Esophagus muscularis mucosa (tissue), 3 donors: ENCODE data around the gene DUS4L.

ENCODE experiments used
- CTCF ChIP-seq, 3 experiments: fragments of 200-600 bp in 2 of 3; fragments of 450-650 bp in 1 of 3; sonication (generic) in 2 of 3; IDR thresholded peaks; one replicate each; pipeline ENCODE4 v1.5.1; 2017 to 2019; ENCODE audit warnings: antibody characterized with exemption in 3 of 3, mild to moderate bottlenecking in 2 of 3, moderate library complexity in 1 of 3
- POLR2A ChIP-seq: fragments of 450-650 bp; IDR thresholded peaks from one replicate; pipeline ENCODE4 v1.6.1; 2017; ENCODE audit warnings: antibody characterized with exemption, moderate library complexity, mild to moderate bottlenecking, low read depth
- POLR2AphosphoS5 ChIP-seq, 2 donors: sonication (generic); formaldehyde crosslinking; IDR thresholded peaks; one replicate each; pipeline ENCODE4 v1.6.1; 2017; ENCODE audit warnings: antibody characterized with exemption in 2 of 2

- TF ChIP-seq CTCF (IDR thresholded peaks at IDR 0.05) = no peak
- no peak for TF ChIP-seq POLR2A
- TF ChIP-seq POLR2AphosphoS5 (IDR thresholded peaks at IDR 0.05) = no peak
Observed at GRCh38 chr7:107591421-107591820, 27.6 kb downstream of the DUS4L start.
